ENCODE measurements around the gene PON3. TPM values are rescaled to one million over a fixed set of nuclear protein-coding genes. Genes with fewer than 3 reads are reported as not detected.

Gene PON3
- total and polyA plus RNA-seq, 2 of the 4 experiments (the other 2 are of a cell fraction): not detected

DNA sequence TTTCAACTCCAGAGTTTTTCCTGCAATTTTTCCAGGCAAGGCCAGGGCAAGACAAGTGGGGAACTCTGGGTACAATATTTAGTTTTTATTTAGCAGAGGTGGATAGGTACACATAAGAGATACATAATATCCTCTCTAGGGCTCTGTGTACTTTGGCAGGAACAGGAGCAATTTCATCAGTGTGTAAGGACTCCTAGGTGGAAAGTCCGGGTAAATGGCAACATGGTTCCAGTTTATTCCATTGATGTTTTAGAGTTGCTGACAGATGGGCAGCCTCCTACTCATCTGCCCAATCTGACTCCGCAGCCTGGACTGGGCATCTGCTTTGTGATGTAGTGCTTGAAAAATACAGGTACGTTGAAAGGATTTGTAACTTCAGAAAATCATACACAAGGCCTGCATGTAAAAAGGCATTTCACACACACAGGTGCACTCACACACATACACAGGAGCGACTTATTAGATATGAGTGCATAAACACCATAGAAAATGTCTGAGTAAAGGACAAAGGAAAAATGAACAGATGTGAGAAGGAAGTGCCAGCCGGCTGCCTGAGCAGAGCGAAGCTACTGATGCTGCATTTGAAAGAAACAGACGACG, 77.6 kb downstream of the PON3 start:
- Histone ChIP-seq H3K36me3 (ENCODE audit: control insufficient read depth, insufficient read depth, low read length) (no peaks in the 10 kb centered on the region), H3K23ac (ENCODE audit: low read depth, low read length) (no peak overlapping the region), H3K27me3 (ENCODE audit: control insufficient read depth, insufficient read depth, low read length) (no peaks in the 10 kb centered on the region), H3K14ac (replicated peaks; ENCODE audit: low read depth, low read length) (no peak overlapping the region), H3K4ac (ENCODE audit: low read depth, low read length) (no peak overlapping the region), H4K91ac (ENCODE audit: insufficient read depth, low read depth, low read length) (no peak overlapping the region), H2AK9ac (replicated peaks; ENCODE audit: low read depth, low read length, poor library complexity) (no peak overlapping the region), H3K4me1 (ENCODE audit: control insufficient read depth, insufficient read depth, low read length) (no peaks in the 10 kb centered on the region), H4K5ac (ENCODE audit: low read depth, low read length) (no peak overlapping the region), H4K8ac (ENCODE audit: low read depth in 2 of 2, low read length in 2 of 2) (no peak overlapping the region), H3K27ac (ENCODE audit: insufficient read depth, low read length) (no peak overlapping the region), H3K79me1 (ENCODE audit: low read depth in 1 of 2, low read length in 2 of 2) (no peaks in the 10 kb centered on the region), H3K18ac (ENCODE audit: low read depth, low read length) (no peak overlapping the region), H2BK5ac (ENCODE audit: low read depth, low read length, poor library complexity, severe bottlenecking) (no peak overlapping the region), H4K20me1 (ENCODE audit: insufficient read depth, low read length) (no peaks in the 10 kb centered on the region), H3K9me3 (ENCODE audit: control insufficient read depth, insufficient read depth, low read length) (no peaks in the 10 kb centered on the region), H2BK120ac (ENCODE audit: low read depth, low read length) (no peak overlapping the region), H2BK15ac (ENCODE audit: low read depth, low read length) (no peak overlapping the region), H2AFZ (replicated peaks; ENCODE audit: low read length, poor library complexity) (no peak overlapping the region), H3K9ac (ENCODE audit: low read depth, low read length) (no peak overlapping the region), H3K4me2 (ENCODE audit: low read depth, low read length) (no peak overlapping the region), H3K56ac (ENCODE audit: extremely low read depth, insufficient read depth, low read length) (no peak overlapping the region), H2BK20ac (ENCODE audit: low read depth, low read length) (no peak overlapping the region), H2AK5ac (ENCODE audit: low read depth, low read length) (no peak overlapping the region), H3K4me3 (ENCODE audit: insufficient read depth, low read depth, low read length) (no peak overlapping the region), H3K9me1 (ENCODE audit: insufficient read depth, low read length) (no peaks in the 10 kb centered on the region)
- dilution Hi-C loops (cut with HindIII; ENCODE audit: low sequenced_read_pairs, unreplicated experiment): no loop called here
- CTCF ChIA-PET: interaction anchor here (0.6 kb wide), 2 partner anchors 387 to 1031 kb away, joined by 3 read pairs; no protein-coding TSS in a partner anchor
- ATAC-seq (ENCODE audit: low read depth) (no peak), DNase-seq (no peak)
- no TSS peak for BruUV-seq (replicated peaks)
- no peak for TF ChIP-seq POLR2A (IDR thresholded peaks at IDR 0.05; ENCODE audit: low read depth, low read length)
- TF ChIP-seq SMC3 (IDR thresholded peaks at IDR 0.05; ENCODE audit: low read depth, low read length): no peak
- TF ChIP-seq RCOR1 (IDR thresholded peaks at IDR 0.05; ENCODE audit: insufficient replicate concordance, low read length): no peak
- no peak for TF ChIP-seq MAZ (IDR thresholded peaks at IDR 0.05; ENCODE audit: borderline replicate concordance, low read depth, low read length)
- no peak for TF ChIP-seq CEBPB (IDR thresholded peaks at IDR 0.05; ENCODE audit: low read depth, low read length)
- TF ChIP-seq MXI1 (IDR thresholded peaks at IDR 0.05; ENCODE audit: borderline replicate concordance, low read depth, low read length): no peak
- TF ChIP-seq CHD1 (IDR thresholded peaks at IDR 0.05; ENCODE audit: low read depth, low read length): no peak
- TF ChIP-seq BHLHE40 (IDR thresholded peaks at IDR 0.05; ENCODE audit: low read depth, low read length): no peak
- no peak for TF ChIP-seq CTCF (conservative IDR thresholded peaks at IDR 0.05; ENCODE audit: low read depth, low read length)
- TF ChIP-seq NFE2L2 (IDR thresholded peaks at IDR 0.05; ENCODE audit: low read depth, low read length): no peak
- TF ChIP-seq MAFK (IDR thresholded peaks at IDR 0.05; ENCODE audit: low read depth, low read length): no peak
- in situ Hi-C loops (cut with MboI; ENCODE audit: low sequenced_read_pairs): no loop called here
- POLR2A ChIA-PET (ENCODE audit: unreplicated experiment): no interaction called here
- intact Hi-C loops (cut with micrococcal nuclease): no loop called here
- WGBS, 2 experiments (ENCODE audit: extremely low coverage in 2 of 2, insufficient read length in 1 of 2): no CpG with 5 or more reads among the region's 8 CpGs

All from IMR-90 (cell line).